ENCODE data around the gene SLFNL1. TPM values are rescaled to one million over a fixed set of nuclear protein-coding genes. Genes with fewer than 3 reads are reported as not detected.

Gene SLFNL1
- total RNA-seq, 1 donor from 2014 or later: not detected

DNA sequence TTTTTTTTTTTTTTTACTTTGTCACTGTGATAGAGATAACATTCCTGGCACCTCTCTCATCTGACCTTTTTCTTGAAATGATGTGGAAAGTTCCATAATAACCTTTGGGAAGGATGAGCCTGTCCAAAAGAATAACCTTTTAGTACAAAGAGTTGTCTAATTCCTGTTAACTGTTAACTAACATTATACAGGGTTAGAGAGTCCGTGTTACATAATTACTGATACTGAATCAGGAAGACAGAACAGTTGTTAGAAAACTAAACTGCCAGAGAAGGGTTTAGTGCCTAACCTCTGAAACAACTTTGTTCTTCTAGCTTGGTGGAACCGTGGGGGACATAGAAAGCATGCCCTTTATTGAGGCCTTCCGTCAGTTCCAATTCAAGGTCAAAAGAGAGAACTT, 33.2 kb downstream of the SLFNL1 start:
- Histone ChIP-seq H3K36me3 (ENCODE audit: control insufficient read depth, insufficient read depth, low read length) (peaks cover 4% of the 10 kb centered on the region), H3K4me3 (ENCODE audit: low read depth, low read length) (no peak overlapping the region), H3K27me3 (ENCODE audit: control insufficient read depth, insufficient read depth, low read length) (no peaks in the 10 kb centered on the region)
- TF ChIP-seq, protein P1, sequence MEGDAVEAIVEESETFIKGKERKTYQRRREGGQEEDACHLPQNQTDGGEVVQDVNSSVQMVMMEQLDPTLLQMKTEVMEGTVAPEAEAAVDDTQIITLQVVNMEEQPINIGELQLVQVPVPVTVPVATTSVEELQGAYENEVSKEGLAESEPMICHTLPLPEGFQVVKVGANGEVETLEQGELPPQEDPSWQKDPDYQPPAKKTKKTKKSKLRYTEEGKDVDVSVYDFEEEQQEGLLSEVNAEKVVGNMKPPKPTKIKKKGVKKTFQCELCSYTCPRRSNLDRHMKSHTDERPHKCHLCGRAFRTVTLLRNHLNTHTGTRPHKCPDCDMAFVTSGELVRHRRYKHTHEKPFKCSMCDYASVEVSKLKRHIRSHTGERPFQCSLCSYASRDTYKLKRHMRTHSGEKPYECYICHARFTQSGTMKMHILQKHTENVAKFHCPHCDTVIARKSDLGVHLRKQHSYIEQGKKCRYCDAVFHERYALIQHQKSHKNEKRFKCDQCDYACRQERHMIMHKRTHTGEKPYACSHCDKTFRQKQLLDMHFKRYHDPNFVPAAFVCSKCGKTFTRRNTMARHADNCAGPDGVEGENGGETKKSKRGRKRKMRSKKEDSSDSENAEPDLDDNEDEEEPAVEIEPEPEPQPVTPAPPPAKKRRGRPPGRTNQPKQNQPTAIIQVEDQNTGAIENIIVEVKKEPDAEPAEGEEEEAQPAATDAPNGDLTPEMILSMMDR (IDR thresholded peaks at IDR 0.05; ENCODE audit: insufficient read depth, low read length, poor library complexity, severe bottlenecking): no peak
- DNase-seq (ENCODE audit: low read depth): no peak

DNA sequence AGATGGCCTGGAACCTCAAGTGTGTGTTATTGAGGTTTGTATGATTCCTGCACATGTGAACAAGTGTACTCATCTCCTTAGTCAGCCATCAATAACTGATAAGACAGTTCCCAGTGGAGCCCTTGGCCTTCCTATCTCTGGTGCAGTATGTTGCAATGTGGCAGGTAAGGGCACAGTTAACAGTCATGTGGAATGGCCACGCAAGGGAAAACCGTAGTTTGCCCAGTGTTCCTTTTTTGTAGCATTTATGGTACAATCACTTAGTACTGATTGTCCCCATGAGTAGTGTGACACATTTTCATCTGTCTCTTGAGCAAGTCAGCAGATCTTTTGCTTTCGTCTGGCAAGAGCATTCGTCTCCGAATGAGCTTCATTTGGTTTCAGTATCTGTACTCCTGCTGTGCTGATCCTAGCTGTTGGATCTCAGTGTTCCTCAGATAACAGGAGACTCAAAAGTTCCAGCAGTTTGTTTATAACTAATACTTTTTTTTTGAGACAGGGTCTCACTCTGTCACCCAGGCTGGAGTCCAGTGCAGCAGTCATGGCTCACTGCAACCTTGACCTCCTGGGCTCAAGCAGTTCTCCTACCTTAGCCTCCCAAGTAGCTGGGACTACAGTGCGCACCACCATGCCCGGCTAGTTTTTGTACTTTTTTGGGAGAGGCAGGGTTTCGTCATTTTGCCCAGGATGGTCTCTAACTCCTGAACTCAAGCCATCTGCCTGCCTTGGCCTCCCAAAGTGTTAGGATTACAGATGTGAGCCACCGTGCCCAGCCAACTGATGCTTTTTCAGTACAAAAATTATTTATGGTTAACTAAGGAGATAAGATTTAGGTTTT, 33.9 kb downstream of the SLFNL1 start:
- peaks cover 4% of the 10 kb centered on the region for H3K36me3 ChIP-seq (ENCODE audit: control insufficient read depth, insufficient read depth, low read length)
- H3K27me3 ChIP-seq (ENCODE audit: control insufficient read depth, insufficient read depth, low read length): no peaks in the 10 kb centered on the region
- DNase-seq (ENCODE audit: low read depth): no peak
- no peak overlapping the region for H3K4me3 ChIP-seq (ENCODE audit: low read depth, low read length)
- TF ChIP-seq, protein P1 (IDR thresholded peaks at IDR 0.05; ENCODE audit: insufficient read depth, low read length, poor library complexity, severe bottlenecking): no peak

DNA sequence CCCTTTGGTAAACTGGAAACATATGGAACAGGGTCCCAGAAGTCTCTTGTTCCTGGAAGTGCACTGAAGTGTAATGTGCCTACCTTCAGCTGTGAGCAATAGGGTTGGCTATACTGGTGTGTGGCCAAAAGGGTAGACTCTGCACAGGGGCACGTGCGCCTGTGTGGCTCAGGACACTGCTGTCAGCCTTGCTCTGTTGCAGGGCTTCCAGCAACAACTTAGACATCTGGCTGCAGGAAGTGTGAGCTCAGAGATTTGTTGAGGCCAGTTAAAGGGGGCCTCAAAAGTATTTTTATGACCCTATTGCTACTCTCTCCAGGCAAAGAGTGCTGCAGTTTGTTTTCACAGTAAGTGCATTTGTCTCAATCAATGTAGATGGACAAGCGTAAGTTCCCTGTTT, 34.6 kb downstream of the SLFNL1 start:
- TF ChIP-seq, protein P1 (IDR thresholded peaks at IDR 0.05; ENCODE audit: insufficient read depth, low read length, poor library complexity, severe bottlenecking): no peak
- H3K4me3 ChIP-seq (ENCODE audit: low read depth, low read length): no peak overlapping the region
- DNase-seq (ENCODE audit: low read depth): no peak
- H3K36me3 ChIP-seq (ENCODE audit: control insufficient read depth, insufficient read depth, low read length): peaks cover 4% of the 10 kb centered on the region
- H3K27me3 ChIP-seq (ENCODE audit: control insufficient read depth, insufficient read depth, low read length): no peaks in the 10 kb centered on the region

DNA sequence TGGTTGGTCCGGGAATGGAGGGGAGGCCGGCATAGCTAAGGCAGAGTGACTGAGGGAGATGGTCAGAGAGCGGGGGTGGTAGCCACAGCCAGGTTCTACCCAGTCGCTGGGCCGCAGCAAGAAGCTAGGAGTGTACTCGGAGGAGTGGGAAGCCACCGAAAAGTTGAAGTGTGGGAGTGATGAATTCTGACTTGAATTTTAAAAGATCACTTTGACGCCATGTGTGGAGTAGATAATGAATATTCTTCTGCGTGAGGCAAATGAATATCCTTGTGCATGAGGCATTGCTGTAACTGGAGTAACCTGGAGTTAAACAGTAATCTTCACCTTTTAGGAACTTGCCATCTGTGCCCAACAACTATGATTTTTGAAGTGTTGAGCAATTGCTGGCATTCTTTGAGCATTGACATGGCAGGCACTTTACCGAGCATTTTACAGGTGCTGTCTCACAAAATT, 35.2 kb downstream of the SLFNL1 start:
- no peak for DNase-seq (ENCODE audit: low read depth)
- no peak overlapping the region for H3K4me3 ChIP-seq (ENCODE audit: low read depth, low read length)
- peaks cover 4% of the 10 kb centered on the region for H3K36me3 ChIP-seq (ENCODE audit: control insufficient read depth, insufficient read depth, low read length)
- H3K27me3 ChIP-seq (ENCODE audit: control insufficient read depth, insufficient read depth, low read length): no peaks in the 10 kb centered on the region
- TF ChIP-seq, protein P1 (IDR thresholded peaks at IDR 0.05; ENCODE audit: insufficient read depth, low read length, poor library complexity, severe bottlenecking): no peak

DNA sequence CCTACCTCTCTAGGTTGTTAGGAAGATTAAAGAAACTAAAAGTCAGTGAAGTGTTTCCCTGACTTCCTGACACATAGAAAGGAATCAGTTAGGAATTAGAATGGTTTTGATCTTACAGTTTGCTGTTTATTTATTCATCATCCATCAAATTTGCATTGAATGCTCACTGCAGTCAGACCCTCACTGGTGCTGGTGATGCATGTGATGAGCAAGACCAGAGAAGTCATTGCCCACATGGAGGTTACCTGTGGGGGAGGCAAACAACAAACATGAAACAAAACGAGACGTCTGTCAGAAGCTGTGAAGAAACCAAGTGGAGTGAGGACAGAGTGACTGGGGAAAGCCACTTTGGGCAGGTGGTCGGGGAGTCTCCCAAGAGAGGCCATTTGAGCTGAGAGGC, 35.6 kb downstream of the SLFNL1 start:
- TF ChIP-seq, protein P1 (IDR thresholded peaks at IDR 0.05; ENCODE audit: insufficient read depth, low read length, poor library complexity, severe bottlenecking): no peak
- peaks cover 4% of the 10 kb centered on the region for H3K36me3 ChIP-seq (ENCODE audit: control insufficient read depth, insufficient read depth, low read length)
- H3K4me3 ChIP-seq (ENCODE audit: low read depth, low read length): no peak overlapping the region
- no peak for DNase-seq (ENCODE audit: low read depth)
- no peaks in the 10 kb centered on the region for H3K27me3 ChIP-seq (ENCODE audit: control insufficient read depth, insufficient read depth, low read length)

DNA sequence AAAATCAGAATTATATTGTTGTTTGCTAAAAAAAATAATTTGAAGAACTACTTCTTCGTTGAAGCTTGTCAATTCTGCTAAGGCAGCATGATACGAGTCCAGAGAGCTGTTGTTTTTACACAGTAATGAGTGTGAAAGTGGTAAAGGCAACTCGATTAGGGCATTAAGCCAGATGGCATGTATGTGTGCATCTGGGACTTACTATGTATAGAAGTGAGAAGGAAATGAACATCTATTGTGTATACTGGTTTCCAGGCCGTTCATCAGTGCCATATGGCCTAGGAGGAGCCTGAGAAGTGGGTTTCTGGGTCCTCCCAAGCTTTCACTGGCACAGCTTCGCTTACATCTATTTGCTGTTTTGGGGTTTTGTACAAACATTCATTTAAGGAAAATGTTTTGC, 36.4 kb downstream of the SLFNL1 start:
- Histone ChIP-seq H3K36me3 (ENCODE audit: control insufficient read depth, insufficient read depth, low read length) (peaks cover 4% of the 10 kb centered on the region), H3K27me3 (ENCODE audit: control insufficient read depth, insufficient read depth, low read length) (no peaks in the 10 kb centered on the region), H3K4me3 (ENCODE audit: low read depth, low read length) (no peak overlapping the region)
- no peak for DNase-seq (ENCODE audit: low read depth)
- TF ChIP-seq, protein P1 (IDR thresholded peaks at IDR 0.05; ENCODE audit: insufficient read depth, low read length, poor library complexity, severe bottlenecking): no peak
